HFFc6 (cell line): ENCODE results near the gene GPR135. TPM values are rescaled to one million over a fixed set of nuclear protein-coding genes. Genes with fewer than 3 reads are reported as not detected.

Experiments
- DNase-seq: peaks from one replicate; pipeline ENCODE4 v3.0.0-alpha.2; 2018
- H3K27ac Mint-ChIP-seq: 2 replicates; pipeline ENCODE4 v1.8.0; 2020; ENCODE audit warnings: mild to moderate bottlenecking, mixed read lengths
- H3K27me3 Mint-ChIP-seq: 2 replicates; pipeline ENCODE4 v1.8.0; 2021; ENCODE audit warnings: mild to moderate bottlenecking, moderate library complexity, mixed read lengths; ENCODE audit not compliant: insufficient read depth
- H3K36me3 Mint-ChIP-seq: 2 replicates; pipeline ENCODE4 v1.8.0; 2021; ENCODE audit warnings: low read depth, mixed read lengths
- H3K4me1 Mint-ChIP-seq: 2 replicates; pipeline ENCODE4 v1.8.0; 2020; ENCODE audit warnings: low read depth, mixed read lengths
- H3K4me3 Mint-ChIP-seq: 2 replicates; pipeline ENCODE4 v1.8.0; 2020; ENCODE audit warnings: mild to moderate bottlenecking, moderate library complexity, mixed read lengths
- H3K9me3 Mint-ChIP-seq: 2 replicates; pipeline ENCODE4 v1.8.0; 2020; ENCODE audit warnings: mild to moderate bottlenecking, mixed read lengths
- total RNA-seq, 6 experiments: library from RNA; stranded (reverse); fragmentation: NEBNext Ultra II Directional; extraction: Animal tissue kit (Norgen Biotek cat#: 25700); gene quantifications; 2 replicates in 1 of 6; 3 replicates in 5 of 6; pipeline ENCODE4 v1.2.3, GENCODE V29; 2021
- TF ChIP-seq, protein P1 (sequence below): fragments of 200-600 bp; sonication (generic); IDR thresholded peaks from 2 replicates; pipeline ENCODE4 v1.5.0; 2021; ENCODE audit warnings: antibody characterized with exemption, mild to moderate bottlenecking

The GPR135 gene
- total RNA-seq, 6 experiments from 2014 or later = 1.7 to 2.7 (median 2.1) TPM

- Mint-ChIP-seq H3K36me3 (no peaks in the 10 kb centered on the region), H3K27ac (peak overlapping the region; percentile 27; the same call in 1 of the 2 replicates), H3K9me3 (no peaks in the 10 kb centered on the region), H3K27me3 (no peaks in the 10 kb centered on the region), H3K4me3 (no peak overlapping the region), H3K4me1 (peaks cover 37% of the 10 kb centered on the region)
- TF ChIP-seq, protein P1, sequence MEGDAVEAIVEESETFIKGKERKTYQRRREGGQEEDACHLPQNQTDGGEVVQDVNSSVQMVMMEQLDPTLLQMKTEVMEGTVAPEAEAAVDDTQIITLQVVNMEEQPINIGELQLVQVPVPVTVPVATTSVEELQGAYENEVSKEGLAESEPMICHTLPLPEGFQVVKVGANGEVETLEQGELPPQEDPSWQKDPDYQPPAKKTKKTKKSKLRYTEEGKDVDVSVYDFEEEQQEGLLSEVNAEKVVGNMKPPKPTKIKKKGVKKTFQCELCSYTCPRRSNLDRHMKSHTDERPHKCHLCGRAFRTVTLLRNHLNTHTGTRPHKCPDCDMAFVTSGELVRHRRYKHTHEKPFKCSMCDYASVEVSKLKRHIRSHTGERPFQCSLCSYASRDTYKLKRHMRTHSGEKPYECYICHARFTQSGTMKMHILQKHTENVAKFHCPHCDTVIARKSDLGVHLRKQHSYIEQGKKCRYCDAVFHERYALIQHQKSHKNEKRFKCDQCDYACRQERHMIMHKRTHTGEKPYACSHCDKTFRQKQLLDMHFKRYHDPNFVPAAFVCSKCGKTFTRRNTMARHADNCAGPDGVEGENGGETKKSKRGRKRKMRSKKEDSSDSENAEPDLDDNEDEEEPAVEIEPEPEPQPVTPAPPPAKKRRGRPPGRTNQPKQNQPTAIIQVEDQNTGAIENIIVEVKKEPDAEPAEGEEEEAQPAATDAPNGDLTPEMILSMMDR = no peak
- no peak for DNase-seq
These were observed 25.8 kb downstream of the GPR135 start for GRCh38 chr14:59439256-59439965.

- peaks cover 37% of the 10 kb centered on the region for H3K4me1 Mint-ChIP-seq
- DNase-seq = peak; percentile 69
- H3K36me3 Mint-ChIP-seq = no peaks in the 10 kb centered on the region
- TF ChIP-seq, protein P1 = no peak
- H3K27ac Mint-ChIP-seq = peak overlapping the region; percentile 27; the same call in 1 of the 2 replicates
- peaks cover 2% of the 10 kb centered on the region; the same call in 1 of the 2 replicates for H3K27me3 Mint-ChIP-seq
- peak overlapping the region; percentile 11; the same call in 1 of the 2 replicates for H3K4me3 Mint-ChIP-seq
- H3K9me3 Mint-ChIP-seq = no peaks in the 10 kb centered on the region
These were observed 27.0 kb downstream of the GPR135 start for GRCh38 chr14:59438195-59438647.

DNA sequence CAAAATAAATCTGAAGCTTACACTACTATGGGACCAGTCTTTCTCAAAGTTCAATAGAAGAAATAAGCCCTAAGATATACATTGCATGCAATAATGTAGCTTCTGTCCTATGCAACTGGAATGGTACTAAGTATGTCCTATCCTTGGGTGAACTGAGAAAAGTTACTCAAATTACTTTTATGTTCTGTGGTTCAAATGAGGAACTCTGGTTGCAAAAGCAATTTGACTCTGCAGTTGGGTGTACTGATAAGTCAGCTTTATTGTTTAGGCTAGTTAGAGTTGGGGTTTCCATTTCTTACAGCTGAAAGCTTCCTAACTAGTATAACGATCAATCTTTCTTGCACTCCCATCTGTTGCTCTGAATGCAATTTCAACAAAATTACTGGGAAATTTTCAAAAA is 29.2 kb downstream of the GPR135 start:
- peaks cover 2% of the 10 kb centered on the region; the same call in 1 of the 2 replicates for H3K27me3 Mint-ChIP-seq
- H3K27ac Mint-ChIP-seq = no peak overlapping the region
- H3K36me3 Mint-ChIP-seq = no peaks in the 10 kb centered on the region
- H3K4me3 Mint-ChIP-seq = no peak overlapping the region
- no peak for DNase-seq
- TF ChIP-seq, protein P1 = no peak
- H3K4me1 Mint-ChIP-seq = peaks cover 37% of the 10 kb centered on the region
- no peaks in the 10 kb centered on the region for H3K9me3 Mint-ChIP-seq

GRCh38 chr14:59435101-59435500 is 30.1 kb downstream of the GPR135 start:
- H3K27me3 Mint-ChIP-seq = peaks cover 2% of the 10 kb centered on the region; the same call in 1 of the 2 replicates
- H3K27ac Mint-ChIP-seq = no peak overlapping the region
- H3K36me3 Mint-ChIP-seq = no peaks in the 10 kb centered on the region
- no peak for DNase-seq
- TF ChIP-seq, protein P1 = no peak
- no peak overlapping the region for H3K4me3 Mint-ChIP-seq
- peaks cover 30% of the 10 kb centered on the region for H3K4me1 Mint-ChIP-seq
- H3K9me3 Mint-ChIP-seq = no peaks in the 10 kb centered on the region

- TF ChIP-seq, protein P1 = no peak
- Mint-ChIP-seq H3K4me3 (no peak overlapping the region), H3K9me3 (no peaks in the 10 kb centered on the region), H3K36me3 (no peaks in the 10 kb centered on the region), H3K4me1 (peaks cover 37% of the 10 kb centered on the region), H3K27ac (no peak overlapping the region), H3K27me3 (peaks cover 2% of the 10 kb centered on the region; the same call in 1 of the 2 replicates)
- DNase-seq = no peak
These were observed 35.4 kb downstream of the GPR135 start for GRCh38 chr14:59429790-59430189.
